T follicular helper cell (primary cell): ENCODE data around the gene RALGPS2.

Experiments
- DNase-seq: peaks from one replicate; pipeline ENCODE4 v3.0.0-alpha.2; 2020; ENCODE audit warnings: low read depth
- total RNA-seq, 2 experiments: gene quantifications; one replicate each; lab custom pipeline; 2026; lab: John Stamatoyannopoulos, UW

The RALGPS2 gene, protein sequence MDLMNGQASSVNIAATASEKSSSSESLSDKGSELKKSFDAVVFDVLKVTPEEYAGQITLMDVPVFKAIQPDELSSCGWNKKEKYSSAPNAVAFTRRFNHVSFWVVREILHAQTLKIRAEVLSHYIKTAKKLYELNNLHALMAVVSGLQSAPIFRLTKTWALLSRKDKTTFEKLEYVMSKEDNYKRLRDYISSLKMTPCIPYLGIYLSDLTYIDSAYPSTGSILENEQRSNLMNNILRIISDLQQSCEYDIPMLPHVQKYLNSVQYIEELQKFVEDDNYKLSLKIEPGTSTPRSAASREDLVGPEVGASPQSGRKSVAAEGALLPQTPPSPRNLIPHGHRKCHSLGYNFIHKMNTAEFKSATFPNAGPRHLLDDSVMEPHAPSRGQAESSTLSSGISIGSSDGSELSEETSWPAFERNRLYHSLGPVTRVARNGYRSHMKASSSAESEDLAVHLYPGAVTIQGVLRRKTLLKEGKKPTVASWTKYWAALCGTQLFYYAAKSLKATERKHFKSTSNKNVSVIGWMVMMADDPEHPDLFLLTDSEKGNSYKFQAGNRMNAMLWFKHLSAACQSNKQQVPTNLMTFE
- total RNA-seq, result 5.7 to 28.3 reads per million in 2 experiments

DNA sequence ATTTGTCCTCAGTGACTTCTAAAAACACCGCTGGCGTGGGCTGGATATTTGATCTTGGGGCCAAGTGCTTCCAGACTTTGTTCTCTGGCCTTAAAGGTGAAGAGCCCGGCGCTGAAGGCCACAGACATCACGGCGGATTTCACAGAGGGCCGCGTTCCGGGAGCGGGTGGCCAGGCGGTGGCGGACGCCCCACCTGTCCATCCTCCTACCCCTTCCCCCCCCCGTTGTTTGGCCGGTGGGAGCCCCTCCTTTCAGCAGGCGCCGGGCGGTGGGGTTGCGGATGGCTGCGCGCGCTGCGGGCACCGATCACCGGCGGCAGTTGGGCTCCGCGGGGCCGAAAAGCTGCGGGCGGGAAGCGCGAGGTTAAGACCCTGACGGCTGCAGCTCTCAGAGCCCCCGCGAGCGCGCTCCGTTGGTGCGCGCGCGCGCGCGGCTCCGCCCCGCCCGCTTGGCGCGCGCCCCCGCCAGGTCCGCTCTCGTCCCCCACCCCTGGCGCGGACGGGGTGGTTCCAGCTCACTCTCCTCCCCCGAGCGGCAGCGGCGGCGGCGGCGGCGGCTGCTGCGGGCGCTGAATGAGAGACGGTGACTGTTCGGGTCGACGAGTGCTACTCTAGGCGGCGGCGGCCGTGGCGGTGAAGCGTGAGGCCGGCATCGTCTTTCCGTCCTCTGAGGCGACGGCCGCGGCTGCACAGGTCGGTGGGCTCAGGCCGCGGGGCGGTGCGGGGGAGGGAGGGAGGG is at the start of gene RALGPS2:
Gene RALGPS2 (plus strand): TSS at position 517 of the 738 bp plus-strand sequence. CDS start 51,521 bp downstream, outside the sequence.
- DNase-seq, result peak; percentile 59

DNA sequence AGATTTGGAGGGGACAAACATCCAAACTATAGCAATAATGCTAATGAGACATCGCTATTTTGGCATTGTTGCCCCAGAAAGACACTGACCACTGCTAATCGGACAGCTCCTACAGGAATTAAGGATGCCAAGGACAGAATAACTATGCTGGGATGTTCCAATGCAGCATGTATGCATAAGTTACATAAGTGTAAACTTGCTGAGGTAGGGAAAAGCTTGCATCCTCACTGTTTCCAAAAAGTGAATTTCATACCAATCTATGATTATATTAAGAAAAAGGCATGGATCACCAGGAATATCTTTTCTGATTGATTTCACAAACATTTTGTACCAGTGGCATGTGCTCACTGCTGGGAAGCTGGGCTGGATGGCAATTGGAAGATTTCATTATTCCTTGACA is 45.8 kb upstream of the RALGPS2 start:
- DNase-seq, result no peak

DNA sequence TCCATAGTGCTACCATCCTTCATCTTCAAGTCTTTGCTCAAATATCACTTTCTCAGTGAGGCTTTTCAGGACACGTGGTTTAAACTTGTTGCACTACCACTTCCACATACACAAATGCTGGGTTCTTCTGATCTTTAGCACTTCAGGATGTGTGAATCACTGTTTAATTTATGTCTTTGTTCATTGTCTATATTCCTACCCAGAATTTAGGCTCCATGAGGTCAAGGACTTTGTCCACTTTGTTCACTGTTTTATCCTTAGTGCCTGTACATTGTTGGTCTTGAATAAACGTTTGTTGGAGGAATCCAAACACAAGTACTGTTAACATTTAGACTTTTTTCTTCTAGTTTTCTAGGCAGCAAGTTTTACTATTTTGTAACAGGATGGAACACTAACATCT is 42.6 kb upstream of the RALGPS2 start:
- DNase-seq, result no peak

DNA sequence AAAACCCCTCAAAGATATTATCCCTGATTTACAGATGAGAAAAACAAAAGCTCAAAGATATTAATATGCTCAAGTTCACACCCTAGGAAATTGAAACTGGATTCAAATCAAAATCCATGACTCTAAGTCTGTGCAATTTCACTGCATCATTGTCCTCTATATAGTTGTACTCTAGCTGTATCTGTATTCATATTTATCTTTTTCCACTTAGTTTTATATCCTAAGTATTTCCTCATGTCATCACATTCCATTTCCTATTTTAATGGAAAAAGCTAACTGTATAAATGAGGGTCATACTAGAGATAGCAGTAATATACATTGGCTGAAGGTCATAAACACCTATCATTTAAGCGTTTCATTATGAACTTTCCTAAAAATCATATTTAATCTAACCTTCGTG is 42.2 kb upstream of the RALGPS2 start:
- no peak for DNase-seq

DNA sequence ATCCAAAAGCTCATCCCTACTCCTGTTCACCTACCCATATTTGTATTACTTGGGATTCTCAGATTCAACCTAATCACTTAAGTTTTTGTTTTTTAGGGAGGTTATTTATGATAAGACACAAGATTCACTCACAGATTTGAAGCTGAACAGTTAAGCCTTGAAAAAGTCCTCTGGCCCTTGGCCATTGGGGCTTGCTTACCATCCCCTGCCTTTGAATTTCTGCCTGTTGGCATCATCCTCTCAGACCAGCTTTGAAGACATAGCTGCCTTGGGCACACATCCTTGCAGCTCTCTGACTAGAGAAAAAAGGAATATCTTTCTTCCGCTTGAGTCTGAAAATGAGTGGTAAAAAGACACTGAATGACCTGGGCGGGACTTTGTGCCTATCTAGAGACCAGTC is 41.8 kb upstream of the RALGPS2 start:
- DNase-seq, result no peak

DNA sequence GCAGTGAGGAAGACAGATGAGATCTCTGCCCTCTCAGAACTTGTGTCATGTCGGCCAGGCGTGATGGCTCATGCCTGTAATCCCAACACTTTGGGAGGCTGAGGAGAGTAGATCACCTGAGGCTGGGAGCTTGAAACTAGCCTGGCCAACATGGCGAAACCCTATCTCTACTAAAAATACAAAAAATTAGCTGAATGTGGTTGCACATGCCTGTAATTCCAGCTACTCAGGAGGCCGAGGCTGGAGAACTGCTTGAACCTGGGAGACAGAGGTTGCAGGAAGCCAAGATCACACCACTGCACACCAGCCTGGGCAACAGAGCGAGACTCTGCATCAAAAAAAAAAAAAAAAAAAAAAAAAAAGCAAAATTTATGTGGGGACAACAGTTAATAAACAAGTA is 40.9 kb upstream of the RALGPS2 start:
- DNase-seq, result no peak

DNA sequence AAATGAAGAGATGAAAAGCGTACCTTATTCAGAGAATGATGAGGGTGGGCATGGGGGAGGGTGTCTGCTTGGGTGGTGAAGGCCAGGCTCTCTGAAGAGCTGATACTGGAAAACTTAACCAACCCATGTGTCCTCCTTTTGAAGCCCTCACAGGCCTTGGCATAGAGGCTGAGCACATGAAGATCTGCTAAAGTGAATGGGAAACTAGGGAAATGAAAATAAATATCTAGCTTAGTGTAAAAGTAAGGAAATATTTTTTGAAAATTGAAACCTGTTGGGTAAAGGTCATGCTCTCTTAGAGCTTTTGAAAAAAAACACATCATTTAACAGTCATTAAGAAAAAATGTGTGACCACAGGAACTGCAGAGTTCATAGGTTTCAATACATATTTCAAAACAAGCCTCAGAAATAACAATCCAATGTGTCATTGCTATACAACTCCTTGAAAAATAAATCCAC is 40.5 kb upstream of the RALGPS2 start:
- no peak for DNase-seq

DNA sequence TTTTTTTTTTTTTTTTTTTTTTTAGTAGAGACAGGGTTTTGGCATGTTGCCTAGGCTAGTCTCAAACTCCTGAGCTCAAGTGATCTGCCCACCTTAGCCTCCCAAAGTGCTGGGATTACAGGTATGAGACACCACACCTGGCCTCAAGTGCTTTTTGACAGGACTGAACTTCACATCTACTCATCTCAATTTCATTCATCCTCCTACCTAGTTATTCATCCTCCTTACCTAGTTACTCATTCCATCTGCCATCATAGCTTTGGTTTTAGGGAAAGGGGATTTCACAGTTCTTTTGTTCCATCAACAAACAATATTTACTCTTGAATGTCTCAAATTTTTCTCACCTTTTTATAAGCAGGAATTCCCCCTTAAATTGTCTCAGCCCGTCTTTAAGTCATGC is 38.6 kb upstream of the RALGPS2 start:
- no peak for DNase-seq

DNA sequence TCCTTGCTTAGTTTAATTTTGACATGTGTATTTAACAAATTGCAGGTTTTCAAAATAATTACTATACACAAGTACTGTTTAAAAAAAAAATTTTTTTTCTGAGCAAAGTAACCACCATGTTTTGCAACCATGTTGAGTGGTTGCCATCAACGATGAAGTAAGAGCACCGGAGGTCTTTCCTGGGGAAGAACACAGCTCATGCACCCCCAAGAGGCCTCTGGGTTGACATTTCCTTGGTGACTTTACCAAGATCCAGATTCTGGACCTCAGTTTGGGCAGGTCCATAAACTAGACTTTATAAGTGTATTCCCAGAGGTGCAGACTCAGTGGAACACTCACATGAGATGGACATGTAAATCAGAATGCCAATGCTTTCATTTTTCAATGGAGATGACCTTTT is 36.8 kb upstream of the RALGPS2 start:
- no peak for DNase-seq

DNA sequence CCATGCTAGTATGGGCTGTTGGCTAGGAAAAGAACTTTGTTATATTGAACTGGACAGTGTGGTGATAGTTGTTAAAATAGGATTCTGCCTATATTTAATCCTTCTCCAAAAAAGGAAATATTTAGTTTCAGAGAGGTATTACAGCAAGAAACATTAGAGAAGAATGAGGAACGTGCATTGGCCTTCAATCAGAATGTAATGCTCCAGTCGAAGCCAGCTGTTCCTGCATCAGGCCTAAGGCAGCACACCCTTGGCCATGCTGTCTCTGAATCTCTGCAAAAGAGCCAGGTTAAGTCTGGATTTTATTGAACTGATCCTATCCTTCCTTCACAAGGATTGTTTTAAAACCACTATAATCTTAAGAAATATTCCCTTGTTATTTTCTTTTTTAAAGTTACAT is 35.3 kb upstream of the RALGPS2 start:
- DNase-seq, result no peak

DNA sequence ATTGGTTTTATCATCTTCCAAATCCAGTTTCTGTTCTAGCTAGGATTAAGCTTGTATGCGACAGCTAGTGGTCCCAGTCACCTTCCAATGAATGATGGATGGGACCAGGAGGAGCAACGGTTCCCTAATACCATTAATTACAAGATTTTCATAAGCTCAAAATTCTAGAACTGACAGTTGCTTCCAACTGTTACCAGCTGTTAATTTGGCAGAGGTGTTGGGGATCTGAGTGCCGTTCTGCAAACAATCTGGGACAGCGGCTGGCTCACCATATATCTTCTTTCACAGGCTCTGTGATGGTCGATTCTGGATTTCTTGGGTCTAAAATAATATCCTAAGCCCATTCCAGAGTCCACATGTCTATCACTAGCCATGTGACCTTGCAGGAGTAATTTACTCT is 34.5 kb upstream of the RALGPS2 start:
- no peak for DNase-seq

DNA sequence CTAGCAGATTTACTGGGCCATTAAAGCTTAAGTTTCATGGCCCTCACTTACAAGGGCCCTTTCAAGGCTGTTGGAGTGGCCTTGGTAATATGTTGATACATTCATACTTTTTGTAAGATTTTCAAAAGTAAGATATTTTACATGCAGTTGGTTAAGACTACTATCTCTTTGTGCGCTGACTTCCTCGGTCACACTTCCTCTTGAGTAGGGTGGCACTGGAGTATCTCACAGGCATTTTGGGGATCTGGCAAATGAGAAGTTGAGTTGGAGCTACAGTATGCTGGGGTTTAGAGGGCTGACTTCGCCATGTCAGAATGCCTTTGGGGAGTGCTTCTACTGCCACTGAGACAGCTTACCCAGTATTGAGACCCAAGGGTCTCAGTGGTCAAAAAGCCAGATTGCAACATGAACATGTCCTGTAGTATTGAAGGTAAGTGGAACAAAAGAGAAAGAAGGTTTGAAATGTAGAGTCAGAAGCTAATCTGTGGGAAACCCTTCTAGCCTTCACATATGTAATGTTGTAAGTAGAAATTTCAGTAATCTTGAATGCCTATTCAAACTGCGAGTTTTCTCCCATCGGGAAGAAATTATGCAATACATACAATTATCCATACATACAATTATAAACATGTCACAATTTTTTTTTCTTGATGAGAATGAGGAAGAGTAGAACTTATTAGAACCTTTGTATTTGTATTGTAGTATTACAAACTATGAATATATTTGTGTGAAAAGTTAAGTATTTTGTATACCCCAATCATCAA is 32.3 kb upstream of the RALGPS2 start:
- DNase-seq, result no peak

DNA sequence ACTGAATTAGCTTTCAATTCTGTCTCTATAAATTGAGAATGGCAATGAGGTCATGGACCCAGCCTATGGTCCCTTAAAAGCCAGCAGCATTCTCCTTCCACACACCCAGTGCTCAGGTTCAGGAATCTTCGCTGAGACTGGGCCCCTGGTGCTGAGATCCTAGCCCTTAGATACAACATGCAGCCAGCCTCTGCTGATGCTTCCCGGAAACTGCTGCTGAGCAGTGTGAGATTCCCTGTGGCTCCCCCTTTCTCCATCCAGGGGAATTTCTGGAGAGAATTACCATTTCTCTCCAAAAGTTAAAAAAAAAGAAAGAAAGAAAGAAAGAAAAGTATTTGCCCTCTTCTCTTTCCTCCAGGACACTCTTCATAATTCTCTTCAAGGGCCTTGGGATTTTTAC is 31.7 kb upstream of the RALGPS2 start:
- no peak for DNase-seq

DNA sequence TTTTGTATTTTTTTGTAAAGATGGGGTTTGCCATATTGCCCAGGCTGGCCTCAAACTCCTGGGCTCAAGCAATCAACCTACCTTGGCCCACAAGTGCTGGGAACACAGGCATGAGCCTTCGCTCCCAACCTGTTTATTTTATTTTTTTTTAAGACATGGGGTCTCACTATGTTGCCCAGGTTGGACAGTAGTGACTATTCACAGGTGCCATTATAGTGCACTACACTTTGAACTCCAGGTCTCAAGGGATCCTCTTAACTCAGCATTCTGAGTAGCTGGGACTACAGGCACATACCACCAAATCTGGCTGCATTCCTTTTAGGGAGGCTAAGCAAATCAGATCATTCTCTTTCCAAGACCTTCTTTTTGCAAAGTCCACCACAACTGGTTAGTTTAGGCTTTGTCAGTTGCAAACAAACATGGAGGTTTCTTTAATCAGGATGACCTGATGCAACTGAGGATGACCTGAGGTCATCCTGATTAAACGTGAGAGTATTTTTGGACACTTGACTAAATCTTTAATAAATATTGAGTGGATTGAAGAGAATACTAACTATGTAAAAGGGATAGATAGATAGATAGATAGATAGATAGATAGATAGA is 30.0 kb upstream of the RALGPS2 start:
- DNase-seq, result no peak

DNA sequence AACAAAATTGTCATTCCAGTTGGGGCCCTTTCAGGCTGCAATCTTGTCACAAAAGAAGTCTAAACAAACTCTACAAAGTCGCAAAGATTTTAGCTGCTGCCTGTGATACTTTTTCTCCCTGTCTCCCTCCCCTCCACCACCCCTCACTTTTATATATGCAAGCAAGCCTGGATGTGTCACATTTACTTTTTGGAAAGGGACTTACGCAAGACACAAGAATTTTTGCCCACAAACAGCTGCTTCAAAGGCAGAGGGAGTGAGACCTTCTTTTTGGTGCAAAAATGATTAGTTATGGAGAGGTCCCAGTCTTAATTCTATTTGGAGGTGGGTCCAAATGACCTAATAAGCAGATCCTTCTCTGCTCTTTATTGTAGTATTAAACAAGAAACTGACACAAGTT is 22.9 kb upstream of the RALGPS2 start:
- no peak for DNase-seq

DNA sequence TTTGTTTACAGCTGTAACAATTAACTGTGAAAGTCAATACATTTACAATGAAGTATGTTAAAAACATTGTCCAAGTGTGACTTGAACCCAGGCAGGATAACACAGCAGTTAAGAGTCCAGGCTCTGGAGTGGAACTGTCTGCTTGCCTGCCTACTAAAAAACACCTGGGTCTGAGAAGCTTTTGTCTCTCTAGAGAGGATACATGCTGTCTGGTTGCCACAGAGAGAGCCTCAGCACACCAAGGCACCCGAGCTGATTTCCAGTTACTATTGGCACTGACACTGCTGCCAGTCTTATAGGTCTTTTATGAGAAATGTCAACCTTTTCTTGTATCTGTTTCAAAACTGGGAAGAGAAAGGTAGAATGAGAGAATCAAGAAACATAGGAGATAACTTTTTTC is 20.2 kb upstream of the RALGPS2 start:
- no peak for DNase-seq

DNA sequence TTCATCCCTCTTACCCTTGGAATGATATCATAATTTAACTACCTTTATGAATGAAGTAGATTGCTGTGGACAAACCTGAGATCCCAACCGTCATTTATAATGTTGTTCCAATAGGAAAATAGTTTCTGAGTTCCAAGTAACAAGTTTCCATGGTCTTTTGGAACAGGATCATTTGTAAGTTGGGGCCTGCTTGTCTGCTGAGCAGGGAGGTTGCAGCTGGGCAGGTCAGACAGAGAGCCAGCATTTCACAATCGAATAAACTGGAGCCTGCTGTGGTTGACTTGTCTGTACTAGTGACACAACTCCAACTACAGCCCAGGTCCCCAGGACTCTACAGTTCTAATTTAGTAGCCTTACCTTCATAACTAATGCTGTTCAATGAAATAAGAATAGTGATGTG is 18.6 kb upstream of the RALGPS2 start:
- DNase-seq, result no peak

DNA sequence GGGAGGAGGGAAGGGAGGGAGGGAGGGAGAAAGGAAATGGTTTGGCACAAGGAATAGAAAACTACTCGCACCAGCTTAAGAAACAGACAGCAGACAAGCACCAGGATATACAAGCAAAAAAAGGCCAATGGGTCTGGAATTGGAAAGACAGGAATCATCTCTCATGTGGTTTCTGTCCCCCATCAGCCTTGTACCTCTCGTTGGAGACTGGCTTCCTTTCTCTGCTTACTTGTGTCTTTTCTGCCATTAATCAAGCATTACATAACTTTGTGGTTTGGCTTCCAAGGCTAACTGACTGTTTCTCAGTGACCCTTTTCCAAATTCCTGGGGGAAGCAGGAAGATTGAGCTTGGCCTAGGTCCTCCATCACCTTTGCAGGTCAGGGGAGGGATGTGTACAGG is 11.8 kb upstream of the RALGPS2 start:
- DNase-seq, result no peak

DNA sequence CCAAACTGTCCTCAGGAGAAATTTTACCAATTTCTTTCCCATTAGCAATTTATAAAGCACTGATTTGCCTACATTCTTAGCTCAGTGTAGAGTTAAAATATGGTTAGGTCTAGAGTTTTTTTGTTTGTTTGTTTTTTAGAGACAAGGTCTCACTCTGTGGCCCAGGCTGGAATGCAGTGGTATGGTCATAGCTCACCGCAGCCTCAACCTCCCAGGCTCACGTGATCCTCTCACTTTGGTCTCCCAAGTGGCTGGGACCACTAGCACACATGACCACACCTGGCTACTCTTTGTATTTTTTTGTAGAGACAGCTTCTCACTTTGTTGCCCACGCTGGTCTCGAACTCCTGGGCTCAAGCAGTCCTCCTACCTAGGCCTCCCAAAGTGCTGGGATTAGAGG is 10.6 kb upstream of the RALGPS2 start:
- no peak for DNase-seq

DNA sequence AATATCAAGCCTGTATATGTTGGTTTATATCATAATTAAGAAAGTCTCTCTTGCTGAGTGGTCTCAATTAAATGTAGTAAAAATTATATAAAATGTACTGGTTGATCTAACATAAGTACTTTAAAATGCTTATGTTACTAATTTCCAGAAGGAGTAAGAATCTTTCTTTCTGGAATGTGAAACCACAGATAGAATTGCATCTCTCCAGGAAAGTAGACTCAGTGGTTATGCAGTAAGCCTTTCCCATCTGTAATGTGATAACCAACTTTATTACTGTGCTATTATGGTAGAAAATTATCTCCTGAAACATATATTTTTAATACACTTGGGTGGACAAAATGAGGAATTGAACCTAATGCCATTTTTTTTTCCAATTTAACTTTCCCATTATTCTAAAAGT is 8.9 kb upstream of the RALGPS2 start:
- DNase-seq, result no peak

DNA sequence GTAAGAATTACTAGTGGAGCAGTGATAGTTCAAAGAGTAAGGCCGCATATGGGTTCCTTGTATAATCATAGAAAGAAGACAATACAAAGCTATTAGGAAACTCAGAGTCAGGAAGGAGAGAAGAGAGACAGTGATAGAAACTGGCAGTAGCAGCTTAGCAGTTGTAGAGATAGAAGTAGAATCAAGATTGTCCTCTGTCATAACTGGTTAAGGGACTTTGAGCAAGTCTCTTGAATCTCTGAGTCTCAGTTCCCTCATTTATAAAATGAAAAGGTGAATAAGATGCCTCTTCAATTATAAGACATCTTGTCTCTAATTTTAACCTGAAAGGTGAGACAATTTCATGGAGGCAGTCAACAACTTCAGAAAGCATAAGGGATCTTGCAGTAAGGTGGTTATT is 6.5 kb upstream of the RALGPS2 start:
- DNase-seq, result no peak

DNA sequence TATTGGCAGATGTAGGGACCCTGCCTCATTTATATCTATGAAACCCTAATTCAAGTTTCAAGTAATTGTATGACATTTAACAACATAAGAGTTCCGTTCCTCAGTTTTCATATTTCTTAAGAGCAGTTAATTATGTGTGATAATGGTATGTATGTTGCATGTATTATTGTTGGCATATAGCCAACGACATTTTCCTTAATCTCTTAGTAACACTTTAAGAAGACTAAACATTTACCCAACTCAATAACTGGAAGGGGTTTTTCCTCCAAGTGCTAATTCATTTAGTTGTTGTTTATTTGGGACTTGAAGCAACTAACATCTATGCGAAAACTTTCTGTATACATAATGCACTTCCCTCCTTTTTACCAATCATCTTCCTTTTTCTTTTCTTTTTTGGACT is 1.5 kb upstream of the RALGPS2 start:
- DNase-seq, result no peak
